SK-N-MC (cell line): ENCODE data around the gene SMIM33.

Experiments used
- DNase-seq: peaks from one replicate; pipeline ENCODE4 v3.0.0-alpha.2; 2011; ENCODE audit warnings: low read depth, low spot score
- H3K27ac ChIP-seq: fragments of 200-600 bp; sonication (generic); 2 replicates; pipeline ENCODE4 v1.5.1; 2016; ENCODE audit warnings: mixed run types
- H3K36me3 ChIP-seq: fragments of 200-600 bp; sonication (generic); 2 replicates; pipeline ENCODE4 v1.6.1; 2017; ENCODE audit warnings: antibody characterized with exemption, low read length, mixed read lengths; ENCODE audit not compliant: insufficient read depth
- H3K4me3 ChIP-seq: fragments of 200-600 bp; sonication (generic); 2 replicates; pipeline ENCODE4 v1.5.1; 2016
- H3K9ac ChIP-seq: fragments of 200-600 bp; sonication (generic); 2 replicates; pipeline ENCODE4 v1.8.0; 2017; ENCODE audit warnings: mixed run types, mixed read lengths; ENCODE audit not compliant: insufficient read length
- H3K9me3 ChIP-seq: fragments of 200-600 bp; sonication (generic); 2 replicates; pipeline ENCODE4 v1.6.1; 2017; ENCODE audit warnings: low read depth, mild to moderate bottlenecking, antibody characterized with exemption, low read length, moderate library complexity, mixed read lengths
- EZH2 ChIP-seq: fragments of 200-600 bp; sonication (generic); IDR thresholded peaks from one replicate; pipeline ENCODE4 v1.6.1; 2017; ENCODE audit warnings: antibody characterized with exemption
- FOXP2 ChIP-seq: optimal IDR thresholded peaks from 2 replicates; pipeline ENCODE3; 2011; ENCODE audit warnings: mild to moderate bottlenecking, moderate library complexity; ENCODE audit not compliant: insufficient read depth; ENCODE audit errors: extremely low read length, control extremely low read depth
- POLR2AphosphoS5 ChIP-seq: IDR thresholded peaks from 2 replicates; pipeline ENCODE4 v1.6.1; 2012; ENCODE audit warnings: mild to moderate bottlenecking, low read depth, low read length, borderline replicate concordance

The SMIM33 gene

DNA sequence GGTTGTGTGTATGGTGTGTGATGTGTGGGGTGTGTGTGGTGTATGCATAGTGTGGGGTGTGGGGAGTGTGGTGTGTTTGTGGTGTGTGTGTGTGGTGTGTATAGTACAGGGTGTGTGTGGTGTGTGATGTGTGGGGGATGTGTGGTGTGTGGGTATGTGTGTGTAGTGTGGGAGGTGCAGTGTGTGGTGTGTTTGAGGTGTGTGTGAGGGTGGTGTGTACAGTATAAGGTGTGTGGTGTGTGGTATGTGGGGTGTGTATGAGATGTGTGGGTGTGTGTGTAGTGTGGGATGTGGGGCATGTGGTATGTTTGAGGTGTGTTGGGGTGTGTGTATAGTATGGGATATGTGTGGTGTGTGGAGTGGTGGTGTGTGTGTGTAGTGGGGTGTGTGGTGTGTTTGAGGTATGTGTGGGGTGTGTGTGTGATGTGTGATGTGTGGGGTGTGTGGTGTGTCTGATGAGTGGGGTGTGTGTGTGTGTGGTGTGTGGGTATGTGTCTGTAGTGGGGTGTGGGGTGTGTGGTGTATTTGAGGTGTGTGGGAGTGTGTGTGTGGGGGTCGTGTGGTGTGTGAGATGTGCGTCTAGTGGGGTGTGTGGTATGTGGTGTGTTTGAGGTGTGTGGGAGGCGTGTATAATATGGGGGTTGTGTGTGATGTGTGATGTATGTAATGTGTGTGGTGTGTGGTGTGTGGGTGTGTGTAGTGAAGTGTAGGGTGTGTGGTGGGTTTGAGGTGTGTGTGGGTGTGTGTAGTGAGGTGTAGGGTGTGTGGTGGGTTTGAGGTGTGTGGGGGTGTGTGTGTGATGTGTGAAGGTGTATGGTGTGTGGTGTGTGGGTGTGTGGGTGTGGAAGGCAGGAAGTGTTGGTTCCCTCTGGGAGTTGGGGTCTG, 16.9 kb upstream of the SMIM33 start:
- TF ChIP-seq EZH2 = no peak
- TF ChIP-seq POLR2AphosphoS5 = no peak
- TF ChIP-seq FOXP2 = no peak
- Histone ChIP-seq H3K36me3 (no peaks in the 10 kb centered on the region), H3K9me3 (no peaks in the 10 kb centered on the region), H3K4me3 (no peak overlapping the region), H3K9ac (no peak overlapping the region), H3K27ac (no peak overlapping the region)
- DNase-seq = no peak

DNA sequence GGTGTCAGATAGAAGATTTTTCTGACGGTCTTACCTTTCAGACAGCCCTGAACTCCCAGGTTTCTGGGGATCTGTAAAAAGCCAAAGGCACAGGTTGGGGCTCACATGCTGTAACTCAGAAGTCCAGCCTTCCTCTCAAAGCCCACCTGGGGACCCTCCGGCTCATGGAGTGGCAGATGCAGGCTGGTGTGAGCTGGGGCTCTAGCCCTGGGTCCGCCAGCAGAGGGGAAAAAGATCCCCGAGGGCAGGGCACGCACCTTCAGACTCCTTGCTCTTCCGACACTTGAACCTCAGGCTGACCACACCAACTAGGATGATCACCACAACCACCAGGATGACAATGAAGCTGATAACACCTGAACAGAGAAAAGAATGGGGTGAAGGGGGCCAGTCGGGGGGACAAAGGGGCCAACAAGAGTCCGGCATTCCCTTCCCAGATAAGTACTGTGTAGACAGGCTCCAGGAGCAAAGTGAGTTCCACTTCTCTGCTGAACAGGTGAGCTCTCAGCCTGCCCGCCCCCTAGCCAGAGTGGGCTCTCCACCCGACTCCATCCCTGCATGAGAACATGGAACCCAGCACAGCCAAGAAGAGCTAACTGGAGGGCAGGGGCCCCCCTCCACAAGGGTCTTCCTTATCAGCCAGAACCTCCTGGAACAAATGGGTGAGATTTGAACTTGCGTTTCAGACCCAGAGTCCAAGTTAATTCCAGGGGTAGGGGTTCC, 16.1 kb upstream of the SMIM33 start:
- DNase-seq = no peak
- no peaks in the 10 kb centered on the region for H3K9me3 ChIP-seq
- no peak overlapping the region for H3K4me3 ChIP-seq
- no peaks in the 10 kb centered on the region for H3K36me3 ChIP-seq
- TF ChIP-seq POLR2AphosphoS5 (no peak), FOXP2 (no peak), EZH2 (no peak)
- no peak overlapping the region for H3K27ac ChIP-seq
- no peak overlapping the region for H3K9ac ChIP-seq

DNA sequence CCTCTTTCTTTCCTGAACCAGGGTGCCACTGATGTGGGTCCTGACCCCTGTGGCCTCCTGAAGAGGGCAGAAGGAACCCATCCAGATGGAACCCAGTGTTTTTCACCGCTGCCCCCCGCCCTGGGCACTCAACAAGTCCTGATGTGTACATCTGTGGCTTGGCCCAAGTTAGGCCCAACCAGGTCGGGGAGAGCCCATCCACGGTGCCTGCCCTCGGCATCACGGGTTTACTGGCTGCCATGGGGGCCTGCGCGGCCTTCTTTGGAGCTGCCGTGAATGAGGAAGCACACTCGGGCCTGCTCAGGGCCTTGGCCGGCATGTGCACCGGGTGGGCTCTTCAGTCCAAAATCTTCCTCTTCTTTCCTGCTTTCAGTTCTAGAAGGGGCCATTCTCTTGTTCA, 14.0 kb upstream of the SMIM33 start:
- TF ChIP-seq POLR2AphosphoS5 = no peak
- Histone ChIP-seq H3K9ac (no peak overlapping the region), H3K36me3 (no peaks in the 10 kb centered on the region), H3K4me3 (no peak overlapping the region), H3K27ac (no peak overlapping the region), H3K9me3 (no peaks in the 10 kb centered on the region)
- DNase-seq = no peak

DNA sequence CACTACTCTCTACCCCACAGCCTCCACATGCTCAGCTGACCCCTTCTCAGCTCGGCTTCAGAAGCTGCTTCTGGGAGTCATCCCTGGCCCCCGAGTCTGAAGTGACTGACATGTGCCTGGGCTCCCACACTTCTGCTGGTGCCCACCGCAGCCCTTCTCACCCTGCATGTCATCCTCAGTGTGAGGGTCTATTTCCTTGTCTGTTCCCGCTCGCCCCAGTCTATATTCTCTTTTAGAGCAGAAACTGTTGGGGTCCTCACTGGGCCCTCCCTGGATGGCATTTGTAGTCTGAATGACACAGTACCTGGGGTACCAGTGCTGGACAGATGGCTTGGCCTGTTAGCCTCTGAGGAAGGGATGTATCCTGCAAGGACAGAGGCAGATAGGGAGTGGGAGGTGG, 13.6 kb upstream of the SMIM33 start:
- H3K9ac ChIP-seq = no peak overlapping the region
- TF ChIP-seq EZH2 = no peak
- no peak for TF ChIP-seq FOXP2
- no peak for TF ChIP-seq POLR2AphosphoS5
- no peaks in the 10 kb centered on the region for H3K9me3 ChIP-seq
- DNase-seq = no peak
- H3K4me3 ChIP-seq = no peak overlapping the region
- no peaks in the 10 kb centered on the region for H3K36me3 ChIP-seq
- no peak overlapping the region for H3K27ac ChIP-seq

DNA sequence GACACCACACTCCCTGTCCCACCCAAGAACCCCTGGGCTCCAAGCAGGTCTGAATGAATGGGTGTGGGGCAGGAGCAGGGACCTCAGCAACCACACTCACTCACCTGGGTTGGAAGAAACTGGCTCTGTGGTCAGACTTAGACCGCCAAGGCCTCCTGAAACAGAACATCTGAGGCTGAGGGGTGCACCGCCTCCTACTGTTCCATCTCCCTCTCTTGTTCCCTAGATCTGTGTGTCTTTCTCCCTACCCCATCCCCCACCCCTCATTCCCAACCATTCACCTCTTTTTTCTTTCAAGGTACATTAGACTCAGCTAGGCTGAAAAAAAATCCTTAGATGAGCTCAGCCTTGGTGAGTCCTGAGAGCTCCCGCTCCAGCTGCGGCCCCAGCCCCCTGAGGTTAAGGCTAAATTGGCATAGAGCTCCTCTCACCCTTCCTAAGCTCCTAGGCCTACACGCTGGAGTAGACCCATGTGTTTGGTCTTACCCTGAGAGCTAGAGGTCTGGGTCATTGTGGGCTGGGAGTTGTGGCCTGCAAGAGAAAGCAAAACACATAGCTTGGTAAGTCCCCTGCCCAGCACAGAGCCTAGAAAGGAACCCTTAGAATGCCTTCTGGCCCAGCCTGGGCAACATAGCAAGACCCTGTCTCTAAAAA, 13.0 kb upstream of the SMIM33 start:
- H3K9me3 ChIP-seq = no peaks in the 10 kb centered on the region
- no peak overlapping the region for H3K4me3 ChIP-seq
- no peak overlapping the region for H3K9ac ChIP-seq
- TF ChIP-seq POLR2AphosphoS5 = no peak
- TF ChIP-seq EZH2 = no peak
- no peak for TF ChIP-seq FOXP2
- no peaks in the 10 kb centered on the region for H3K36me3 ChIP-seq
- DNase-seq = no peak
- no peak overlapping the region for H3K27ac ChIP-seq

- Histone ChIP-seq H3K36me3 (no peaks in the 10 kb centered on the region), H3K4me3 (no peak overlapping the region), H3K9ac (no peak overlapping the region), H3K27ac (no peak overlapping the region), H3K9me3 (no peaks in the 10 kb centered on the region)
- no peak for TF ChIP-seq FOXP2
- TF ChIP-seq EZH2 = no peak
- no peak for TF ChIP-seq POLR2AphosphoS5
- DNase-seq = no peak
Observed at GRCh38 chr5:139458580-139459407, 12.0 kb upstream of the SMIM33 start.

GRCh38 chr5:139459451-139459934, 11.3 kb upstream of the SMIM33 start:
- H3K9ac ChIP-seq = no peak overlapping the region
- DNase-seq = no peak
- H3K27ac ChIP-seq = no peak overlapping the region
- TF ChIP-seq EZH2 (no peak), FOXP2 (no peak), POLR2AphosphoS5 (no peak)
- H3K9me3 ChIP-seq = no peaks in the 10 kb centered on the region
- no peaks in the 10 kb centered on the region for H3K36me3 ChIP-seq
- H3K4me3 ChIP-seq = no peak overlapping the region

- Histone ChIP-seq H3K9me3 (no peaks in the 10 kb centered on the region), H3K27ac (no peak overlapping the region), H3K4me3 (no peak overlapping the region), H3K36me3 (no peaks in the 10 kb centered on the region), H3K9ac (no peak overlapping the region)
- no peak for TF ChIP-seq EZH2
- no peak for DNase-seq
Observed at GRCh38 chr5:139460455-139460854, 10.3 kb upstream of the SMIM33 start.
